ENCODE results near the gene FOXP1.

DNA sequence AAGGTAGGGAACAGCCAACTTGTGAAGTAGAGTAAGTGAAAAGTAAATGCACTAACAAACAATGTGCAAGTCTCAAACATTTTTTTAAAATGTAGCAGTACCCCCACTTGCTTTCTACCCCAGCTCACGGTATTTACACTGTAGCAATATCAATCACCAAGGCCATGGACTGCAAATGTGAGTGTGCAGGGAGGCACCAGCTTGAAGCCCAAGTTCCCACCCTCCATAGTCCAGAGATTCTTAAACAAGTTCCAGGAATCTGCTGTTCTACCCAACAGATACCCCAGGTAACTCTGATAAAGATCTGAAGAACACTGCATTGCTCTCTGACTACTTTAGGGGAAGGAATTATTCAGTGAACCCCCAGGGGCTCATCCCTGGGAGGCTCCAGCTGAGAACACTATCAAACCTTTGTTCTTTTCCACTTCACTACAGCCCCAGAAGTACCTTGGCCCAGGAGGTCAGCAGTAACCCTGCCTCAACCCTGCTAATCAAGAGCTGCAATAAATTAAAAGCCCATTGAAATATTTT, 86.1 kb downstream of the FOXP1 start:
- TF ChIP-seq, protein P1, sequence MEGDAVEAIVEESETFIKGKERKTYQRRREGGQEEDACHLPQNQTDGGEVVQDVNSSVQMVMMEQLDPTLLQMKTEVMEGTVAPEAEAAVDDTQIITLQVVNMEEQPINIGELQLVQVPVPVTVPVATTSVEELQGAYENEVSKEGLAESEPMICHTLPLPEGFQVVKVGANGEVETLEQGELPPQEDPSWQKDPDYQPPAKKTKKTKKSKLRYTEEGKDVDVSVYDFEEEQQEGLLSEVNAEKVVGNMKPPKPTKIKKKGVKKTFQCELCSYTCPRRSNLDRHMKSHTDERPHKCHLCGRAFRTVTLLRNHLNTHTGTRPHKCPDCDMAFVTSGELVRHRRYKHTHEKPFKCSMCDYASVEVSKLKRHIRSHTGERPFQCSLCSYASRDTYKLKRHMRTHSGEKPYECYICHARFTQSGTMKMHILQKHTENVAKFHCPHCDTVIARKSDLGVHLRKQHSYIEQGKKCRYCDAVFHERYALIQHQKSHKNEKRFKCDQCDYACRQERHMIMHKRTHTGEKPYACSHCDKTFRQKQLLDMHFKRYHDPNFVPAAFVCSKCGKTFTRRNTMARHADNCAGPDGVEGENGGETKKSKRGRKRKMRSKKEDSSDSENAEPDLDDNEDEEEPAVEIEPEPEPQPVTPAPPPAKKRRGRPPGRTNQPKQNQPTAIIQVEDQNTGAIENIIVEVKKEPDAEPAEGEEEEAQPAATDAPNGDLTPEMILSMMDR (optimal IDR thresholded peaks at IDR 0.05 in 1 of 3, IDR thresholded peaks at IDR 0.05 in 1 of 3, conservative IDR thresholded peaks at IDR 0.05 in 1 of 3; ENCODE audit: extremely low read depth in 1 of 3, insufficient read depth in 2 of 3, low read length in 3 of 3) = no peak
- no peak for TF ChIP-seq EZH2 (IDR thresholded peaks at IDR 0.05; ENCODE audit: low read length)

All from keratinocyte (primary cell).